Dendritic cell treated with granulocyte-macrophage colony-stimulating factor and Interleukin-4, amounts not matched to agents 40 ng/mL and 50 ng/mL, for 4 days (primary cell): ENCODE data around the gene MARVELD1.
"Not testable (repeated sequence)": the region's sequence is repeated elsewhere in the genome, so short reads cannot be mapped to it uniquely, and the experiment has no call there.

Experiments used
- H3K27ac Mint-ChIP-seq: one replicate; pipeline ENCODE4 v1.8.0; 2022; ENCODE audit warnings: mild to moderate bottlenecking, mixed read lengths
- H3K27me3 Mint-ChIP-seq: one replicate; pipeline ENCODE4 v1.8.0; 2022; ENCODE audit warnings: mild to moderate bottlenecking, mixed read lengths
- H3K36me3 Mint-ChIP-seq: one replicate; pipeline ENCODE4 v1.8.0; 2022; ENCODE audit warnings: low read depth, mixed read lengths
- H3K4me1 Mint-ChIP-seq: one replicate; pipeline ENCODE4 v1.8.0; 2022; ENCODE audit warnings: low read depth, mixed read lengths
- H3K4me3 Mint-ChIP-seq: one replicate; pipeline ENCODE4 v1.8.0; 2022; ENCODE audit warnings: mild to moderate bottlenecking, moderate library complexity, mixed read lengths
- H3K9me3 Mint-ChIP-seq: one replicate; pipeline ENCODE4 v1.8.0; 2022; ENCODE audit warnings: mixed read lengths
- intact Hi-C: fragments of 100-400 bp; cut with micrococcal nuclease; formaldehyde crosslinking; loops from one replicate; pipeline ENCODE4 v1.15.0; 2022

MARVELD1 gene

GRCh38 chr10:97713339-97713825 is at the start of gene MARVELD1:
MARVELD1 (plus strand) TSS chr10:97713730; CDS start chr10:97713877, 147 bp downstream.
- Mint-ChIP-seq H3K9me3 (no peaks in the 10 kb centered on the region), H3K4me1 (peaks cover 68% of the 10 kb centered on the region), H3K4me3 (peak within 1 kb of the TSS; percentile 98), H3K36me3 (peaks cover 56% of the 10 kb centered on the region), H3K27ac (peak within 1 kb of the TSS; percentile 97), H3K27me3 (peaks cover 7% of the 10 kb centered on the region)
- intact Hi-C loops = no loop called here

- Mint-ChIP-seq H3K9me3 (no peaks in the 10 kb centered on the region), H3K27me3 (no peaks in the 10 kb centered on the region), H3K4me3 (no peak overlapping the region), H3K4me1 (peaks cover 10% of the 10 kb centered on the region), H3K27ac (no peak overlapping the region), H3K36me3 (peaks cover 100% of the 10 kb centered on the region)
- intact Hi-C loops = no loop called here
Measured at GRCh38 chr10:97664282-97664850, 49.2 kb upstream of the MARVELD1 start.

GRCh38 chr10:97666992-97667391 is 46.5 kb upstream of the MARVELD1 start:
- H3K4me1 Mint-ChIP-seq = peaks cover 10% of the 10 kb centered on the region
- H3K27me3 Mint-ChIP-seq = no peaks in the 10 kb centered on the region
- no peaks in the 10 kb centered on the region for H3K9me3 Mint-ChIP-seq
- H3K27ac Mint-ChIP-seq = no peak overlapping the region
- no peak overlapping the region for H3K4me3 Mint-ChIP-seq
- H3K36me3 Mint-ChIP-seq = peaks cover 100% of the 10 kb centered on the region
- intact Hi-C loops = no loop called here

- no peaks in the 10 kb centered on the region for H3K27me3 Mint-ChIP-seq
- H3K27ac Mint-ChIP-seq = no peak overlapping the region
- H3K4me1 Mint-ChIP-seq = peaks cover 10% of the 10 kb centered on the region
- intact Hi-C loops = no loop called here
- H3K36me3 Mint-ChIP-seq = peaks cover 100% of the 10 kb centered on the region
- H3K4me3 Mint-ChIP-seq = no peak overlapping the region
- H3K9me3 Mint-ChIP-seq = no peaks in the 10 kb centered on the region
Measured at GRCh38 chr10:97667463-97667862, 46.1 kb upstream of the MARVELD1 start.

GRCh38 chr10:97669571-97669970 is 44.0 kb upstream of the MARVELD1 start:
- intact Hi-C loops = no loop called here
- no peaks in the 10 kb centered on the region for H3K27me3 Mint-ChIP-seq
- peaks cover 99% of the 10 kb centered on the region for H3K36me3 Mint-ChIP-seq
- H3K4me3 Mint-ChIP-seq = no peak overlapping the region
- no peaks in the 10 kb centered on the region for H3K9me3 Mint-ChIP-seq
- H3K4me1 Mint-ChIP-seq = peaks cover 24% of the 10 kb centered on the region
- H3K27ac Mint-ChIP-seq = no peak overlapping the region

- intact Hi-C loops = loop anchor here (1.0 kb wide), 1 partner anchor 11 kb away; no protein-coding TSS in a partner anchor
- Mint-ChIP-seq H3K9me3 (no peaks in the 10 kb centered on the region), H3K36me3 (peaks cover 95% of the 10 kb centered on the region), H3K27ac (peak overlapping the region; percentile 39), H3K4me3 (no peak overlapping the region), H3K27me3 (no peaks in the 10 kb centered on the region), H3K4me1 (peaks cover 39% of the 10 kb centered on the region)
Measured at GRCh38 chr10:97673736-97674525, 39.6 kb upstream of the MARVELD1 start.

- H3K36me3 Mint-ChIP-seq = peaks cover 95% of the 10 kb centered on the region
- no peaks in the 10 kb centered on the region for H3K9me3 Mint-ChIP-seq
- peak overlapping the region; percentile 77 for H3K27ac Mint-ChIP-seq
- H3K4me1 Mint-ChIP-seq = peaks cover 40% of the 10 kb centered on the region
- intact Hi-C loops = no loop called here
- H3K4me3 Mint-ChIP-seq = no peak overlapping the region
- no peaks in the 10 kb centered on the region for H3K27me3 Mint-ChIP-seq
Measured at GRCh38 chr10:97675222-97675621, 38.3 kb upstream of the MARVELD1 start.

- no peaks in the 10 kb centered on the region for H3K9me3 Mint-ChIP-seq
- intact Hi-C loops = loop anchor here (1.0 kb wide), 1 partner anchor 54 kb away; no protein-coding TSS in a partner anchor
- H3K4me3 Mint-ChIP-seq = no peak overlapping the region
- H3K27me3 Mint-ChIP-seq = no peaks in the 10 kb centered on the region
- peak overlapping the region; percentile 77 for H3K27ac Mint-ChIP-seq
- peaks cover 50% of the 10 kb centered on the region for H3K4me1 Mint-ChIP-seq
- peaks cover 81% of the 10 kb centered on the region for H3K36me3 Mint-ChIP-seq
Measured at GRCh38 chr10:97676770-97677581, 36.6 kb upstream of the MARVELD1 start.

GRCh38 chr10:97679594-97679993 is 33.9 kb upstream of the MARVELD1 start:
- H3K36me3 Mint-ChIP-seq = peaks cover 56% of the 10 kb centered on the region
- peaks cover 60% of the 10 kb centered on the region for H3K4me1 Mint-ChIP-seq
- intact Hi-C loops = no loop called here
- H3K27me3 Mint-ChIP-seq = no peaks in the 10 kb centered on the region
- no peak overlapping the region for H3K4me3 Mint-ChIP-seq
- no peak overlapping the region for H3K27ac Mint-ChIP-seq
- H3K9me3 Mint-ChIP-seq = no peaks in the 10 kb centered on the region

GRCh38 chr10:97682042-97682441 is 31.5 kb upstream of the MARVELD1 start:
- Mint-ChIP-seq H3K4me1 (peaks cover 60% of the 10 kb centered on the region), H3K4me3 (no peak overlapping the region), H3K27ac (peak overlapping the region; percentile 93), H3K36me3 (peaks cover 41% of the 10 kb centered on the region), H3K9me3 (no peaks in the 10 kb centered on the region), H3K27me3 (no peaks in the 10 kb centered on the region)
- intact Hi-C loops = loop anchor here (2.0 kb wide), 1 partner anchor 19 kb away; no protein-coding TSS in a partner anchor

- Mint-ChIP-seq H3K27me3 (no peaks in the 10 kb centered on the region), H3K4me1 (peaks cover 57% of the 10 kb centered on the region), H3K27ac (peak overlapping the region; percentile 93), H3K4me3 (peak overlapping the region; percentile 90), H3K9me3 (no peaks in the 10 kb centered on the region), H3K36me3 (peaks cover 24% of the 10 kb centered on the region)
- intact Hi-C loops = loop anchor here (2.0 kb wide), 1 partner anchor 17 kb away; no protein-coding TSS in a partner anchor
Measured at GRCh38 chr10:97683556-97684367, 29.8 kb upstream of the MARVELD1 start.

- intact Hi-C loops, H3K27me3 Mint-ChIP-seq, H3K9me3 Mint-ChIP-seq: not testable (repeated sequence)
- H3K36me3 Mint-ChIP-seq = peaks cover 18% of the 10 kb centered on the region
- peak overlapping the region; percentile 93 for H3K27ac Mint-ChIP-seq
- H3K4me3 Mint-ChIP-seq = peak overlapping the region; percentile 90
- H3K4me1 Mint-ChIP-seq = peaks cover 60% of the 10 kb centered on the region
Measured at GRCh38 chr10:97684368-97684713, 29.2 kb upstream of the MARVELD1 start.

- Mint-ChIP-seq H3K27me3 (no peaks in the 10 kb centered on the region), H3K4me3 (peak overlapping the region; percentile 90), H3K9me3 (no peaks in the 10 kb centered on the region), H3K36me3 (peaks cover 13% of the 10 kb centered on the region), H3K27ac (peak overlapping the region; percentile 93), H3K4me1 (peaks cover 66% of the 10 kb centered on the region)
- intact Hi-C loops = no loop called here
Measured at GRCh38 chr10:97684866-97685394, 28.6 kb upstream of the MARVELD1 start.
